Activated naive CD4-positive, alpha-beta T cell treated with anti-CD3 and anti-CD28 coated beads, Interleukin-2, amount 10 ng/mL, durations not matched to agents 7 days and 5 days (primary cell): ENCODE data around the gene ADAMTS14.

Source experiments
- CTCF ChIA-PET: fragments of 350-600 bp; sonication (Branson Sonifier 250); formaldehyde crosslinking; loops from one replicate; lab custom pipeline; 2021; ENCODE audit warnings: antibody characterized with exemption; lab: Charles Lee
- DNase-seq: peaks from one replicate; pipeline ENCODE4 v3.0.0-alpha.2; 2020
- H3K27ac Mint-ChIP-seq: one replicate; pipeline ENCODE4 v1.8.0; 2021; ENCODE audit warnings: mild to moderate bottlenecking, moderate library complexity, mixed read lengths
- H3K27me3 Mint-ChIP-seq: one replicate; pipeline ENCODE4 v1.8.0; 2021; ENCODE audit warnings: mild to moderate bottlenecking, mixed read lengths
- H3K36me3 Mint-ChIP-seq: one replicate; pipeline ENCODE4 v1.8.0; 2021; ENCODE audit warnings: mixed read lengths
- H3K4me1 Mint-ChIP-seq: one replicate; pipeline ENCODE4 v1.8.0; 2021; ENCODE audit warnings: mixed read lengths
- H3K4me3 Mint-ChIP-seq: one replicate; pipeline ENCODE4 v1.8.0; 2021; ENCODE audit warnings: mild to moderate bottlenecking, moderate library complexity, mixed read lengths
- H3K9me3 Mint-ChIP-seq: one replicate; pipeline ENCODE4 v1.8.0; 2021; ENCODE audit warnings: mixed read lengths

The ADAMTS14 gene

GRCh38 chr10:70677016-70677415 is 4.7 kb downstream of the ADAMTS14 start:
- peaks cover 37% of the 10 kb centered on the region for H3K27me3 Mint-ChIP-seq
- no peak for DNase-seq
- H3K9me3 Mint-ChIP-seq = no peaks in the 10 kb centered on the region
- no peak overlapping the region for H3K27ac Mint-ChIP-seq
- no peaks in the 10 kb centered on the region for H3K36me3 Mint-ChIP-seq
- peaks cover 6% of the 10 kb centered on the region for H3K4me1 Mint-ChIP-seq
- H3K4me3 Mint-ChIP-seq = no peak overlapping the region
- CTCF ChIA-PET = no interaction called here

GRCh38 chr10:70677620-70678249 is 5.4 kb downstream of the ADAMTS14 start:
- Mint-ChIP-seq H3K9me3 (no peaks in the 10 kb centered on the region), H3K36me3 (no peaks in the 10 kb centered on the region), H3K27me3 (peaks cover 33% of the 10 kb centered on the region), H3K4me3 (no peak overlapping the region), H3K27ac (no peak overlapping the region), H3K4me1 (peaks cover 6% of the 10 kb centered on the region)
- no peak for DNase-seq
- CTCF ChIA-PET = no interaction called here

GRCh38 chr10:70678250-70678635 is 5.9 kb downstream of the ADAMTS14 start:
- no peak for DNase-seq
- Mint-ChIP-seq H3K27ac (no peak overlapping the region), H3K9me3 (no peaks in the 10 kb centered on the region), H3K36me3 (no peaks in the 10 kb centered on the region), H3K27me3 (peaks cover 28% of the 10 kb centered on the region), H3K4me3 (no peak overlapping the region), H3K4me1 (peaks cover 1% of the 10 kb centered on the region)
- CTCF ChIA-PET = no interaction called here

- CTCF ChIA-PET = no interaction called here
- Mint-ChIP-seq H3K4me3 (no peak overlapping the region), H3K4me1 (no peaks in the 10 kb centered on the region), H3K9me3 (no peaks in the 10 kb centered on the region), H3K27ac (no peak overlapping the region), H3K36me3 (no peaks in the 10 kb centered on the region), H3K27me3 (peaks cover 22% of the 10 kb centered on the region)
- no peak for DNase-seq
These were observed 6.6 kb downstream of the ADAMTS14 start for GRCh38 chr10:70678757-70679489.

- Mint-ChIP-seq H3K27ac (no peak overlapping the region), H3K36me3 (no peaks in the 10 kb centered on the region)
These were observed 7.2 kb downstream of the ADAMTS14 start for GRCh38 chr10:70679498-70679897.

GRCh38 chr10:70680899-70681730 is 8.8 kb downstream of the ADAMTS14 start:
- H3K4me3 Mint-ChIP-seq = no peak overlapping the region
- H3K4me1 Mint-ChIP-seq = no peaks in the 10 kb centered on the region
- no peak overlapping the region for H3K27ac Mint-ChIP-seq
- CTCF ChIA-PET = no interaction called here
- DNase-seq = no peak
- no peaks in the 10 kb centered on the region for H3K27me3 Mint-ChIP-seq
- no peaks in the 10 kb centered on the region for H3K9me3 Mint-ChIP-seq
- H3K36me3 Mint-ChIP-seq = no peaks in the 10 kb centered on the region

More at GRCh38 chr10:70679498-70679897, 7.2 kb downstream of the ADAMTS14 start:
- no peak for DNase-seq
- H3K9me3 Mint-ChIP-seq = no peaks in the 10 kb centered on the region
- no peak overlapping the region for H3K4me3 Mint-ChIP-seq
- peaks cover 16% of the 10 kb centered on the region for H3K27me3 Mint-ChIP-seq
- H3K4me1 Mint-ChIP-seq = no peaks in the 10 kb centered on the region
- CTCF ChIA-PET = no interaction called here

- DNase-seq = no peak
- H3K4me1 Mint-ChIP-seq = no peaks in the 10 kb centered on the region
- no peaks in the 10 kb centered on the region for H3K27me3 Mint-ChIP-seq
- H3K9me3 Mint-ChIP-seq = no peaks in the 10 kb centered on the region
- CTCF ChIA-PET = no interaction called here
- no peaks in the 10 kb centered on the region for H3K36me3 Mint-ChIP-seq
- H3K27ac Mint-ChIP-seq = no peak overlapping the region
- H3K4me3 Mint-ChIP-seq = no peak overlapping the region
These were observed 9.4 kb downstream of the ADAMTS14 start for GRCh38 chr10:70681731-70682005.

GRCh38 chr10:70682920-70683600 is 10.8 kb downstream of the ADAMTS14 start:
- H3K27me3 Mint-ChIP-seq = no peaks in the 10 kb centered on the region
- peak overlapping the region; percentile 5 for H3K27ac Mint-ChIP-seq
- H3K36me3 Mint-ChIP-seq = no peaks in the 10 kb centered on the region
- no peaks in the 10 kb centered on the region for H3K4me1 Mint-ChIP-seq
- H3K9me3 Mint-ChIP-seq = no peaks in the 10 kb centered on the region
- no peak overlapping the region for H3K4me3 Mint-ChIP-seq
- no peak for DNase-seq
- CTCF ChIA-PET = no interaction called here

- Mint-ChIP-seq H3K36me3 (no peaks in the 10 kb centered on the region), H3K4me1 (no peaks in the 10 kb centered on the region), H3K27ac (no peak overlapping the region), H3K4me3 (no peak overlapping the region), H3K27me3 (no peaks in the 10 kb centered on the region), H3K9me3 (no peaks in the 10 kb centered on the region)
- no peak for DNase-seq
- CTCF ChIA-PET = no interaction called here
These were observed 11.3 kb downstream of the ADAMTS14 start for GRCh38 chr10:70683601-70683934.

- Mint-ChIP-seq H3K36me3 (no peaks in the 10 kb centered on the region), H3K4me3 (no peak overlapping the region), H3K9me3 (no peaks in the 10 kb centered on the region), H3K27ac (no peak overlapping the region), H3K4me1 (no peaks in the 10 kb centered on the region), H3K27me3 (no peaks in the 10 kb centered on the region)
- CTCF ChIA-PET = no interaction called here
- DNase-seq = no peak
These were observed 11.6 kb downstream of the ADAMTS14 start for GRCh38 chr10:70683940-70684339.

- Mint-ChIP-seq H3K4me1 (no peaks in the 10 kb centered on the region), H3K27me3 (no peaks in the 10 kb centered on the region), H3K9me3 (no peaks in the 10 kb centered on the region), H3K27ac (no peak overlapping the region), H3K36me3 (no peaks in the 10 kb centered on the region), H3K4me3 (no peak overlapping the region)
- CTCF ChIA-PET = no interaction called here
- DNase-seq = no peak
These were observed 12.1 kb downstream of the ADAMTS14 start for GRCh38 chr10:70684374-70684773.

- CTCF ChIA-PET = no interaction called here
- no peak overlapping the region for H3K27ac Mint-ChIP-seq
- DNase-seq = no peak
These were observed 12.6 kb downstream of the ADAMTS14 start for GRCh38 chr10:70684839-70685454.

GRCh38 chr10:70685455-70685911 is 13.2 kb downstream of the ADAMTS14 start:
- DNase-seq = no peak
- Mint-ChIP-seq H3K4me3 (no peak overlapping the region), H3K27ac (no peak overlapping the region), H3K9me3 (no peaks in the 10 kb centered on the region), H3K4me1 (no peaks in the 10 kb centered on the region), H3K36me3 (no peaks in the 10 kb centered on the region), H3K27me3 (no peaks in the 10 kb centered on the region)
- CTCF ChIA-PET = no interaction called here

More at GRCh38 chr10:70684839-70685454, 12.6 kb downstream of the ADAMTS14 start:
- Mint-ChIP-seq H3K4me1 (no peaks in the 10 kb centered on the region), H3K36me3 (no peaks in the 10 kb centered on the region), H3K4me3 (no peak overlapping the region), H3K27me3 (no peaks in the 10 kb centered on the region), H3K9me3 (no peaks in the 10 kb centered on the region)

GRCh38 chr10:70688828-70689227 is 16.5 kb downstream of the ADAMTS14 start:
- Mint-ChIP-seq H3K27me3 (peaks cover 10% of the 10 kb centered on the region), H3K27ac (no peak overlapping the region), H3K9me3 (no peaks in the 10 kb centered on the region), H3K4me1 (no peaks in the 10 kb centered on the region), H3K4me3 (no peak overlapping the region), H3K36me3 (no peaks in the 10 kb centered on the region)
- CTCF ChIA-PET = no interaction called here
- DNase-seq = no peak
